Measurements from ENCODE around the gene KASH5.
"Not testable (repeated sequence)": the region's sequence is repeated elsewhere in the genome, so short reads cannot be mapped to it uniquely, and the experiment has no call there.

The KASH5 gene

DNA sequence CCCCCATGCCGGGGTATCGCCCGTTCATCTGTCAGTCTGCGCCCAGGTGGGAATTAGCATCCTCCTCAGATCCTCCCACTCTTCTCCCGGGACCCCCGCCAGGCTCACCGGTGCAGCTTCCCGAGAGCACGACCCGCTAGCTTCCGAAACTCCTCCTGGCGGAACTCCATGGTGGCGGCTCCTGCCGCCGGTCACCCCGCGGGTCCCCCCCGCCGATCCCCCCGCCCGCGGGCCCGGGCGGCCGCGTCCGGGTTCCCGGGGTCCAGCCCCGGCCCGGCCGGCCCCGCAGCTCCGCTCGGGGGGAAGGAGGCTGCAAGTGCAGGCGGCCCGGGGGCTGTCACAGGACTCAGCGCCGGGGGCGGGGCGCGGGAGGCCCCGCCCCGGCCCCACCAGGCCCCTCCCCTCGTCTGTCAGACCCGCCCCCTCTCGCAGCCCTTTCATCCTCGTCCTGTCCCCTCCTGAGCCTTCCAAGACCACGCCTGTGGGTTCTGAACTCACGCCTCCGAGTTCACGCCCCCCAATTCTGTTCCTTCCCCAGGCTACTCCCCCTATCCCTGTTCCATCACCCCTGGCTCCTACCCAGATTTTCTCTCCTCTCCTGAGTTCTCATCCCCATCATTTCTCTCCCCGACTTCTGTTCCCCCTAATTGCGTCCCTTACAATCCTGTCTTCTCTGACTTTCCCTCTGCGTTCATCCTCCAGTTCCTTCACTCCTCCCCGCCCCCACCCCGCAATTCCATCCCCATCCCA is 53.3 kb downstream of the KASH5 start, which contains the start of gene SLC17A7:
Gene SLC17A7, minus strand, starts transcription at position 318 of the 750 bp plus-strand sequence. Its CDS starts 148 bp downstream, at position 170.
- peak within 1 kb of the TSS; percentile 27; the same call in 1 of the 2 replicates for H3K4me3 ChIP-seq (ENCODE audit: low read depth, low read length)
- TF ChIP-seq, protein P1, sequence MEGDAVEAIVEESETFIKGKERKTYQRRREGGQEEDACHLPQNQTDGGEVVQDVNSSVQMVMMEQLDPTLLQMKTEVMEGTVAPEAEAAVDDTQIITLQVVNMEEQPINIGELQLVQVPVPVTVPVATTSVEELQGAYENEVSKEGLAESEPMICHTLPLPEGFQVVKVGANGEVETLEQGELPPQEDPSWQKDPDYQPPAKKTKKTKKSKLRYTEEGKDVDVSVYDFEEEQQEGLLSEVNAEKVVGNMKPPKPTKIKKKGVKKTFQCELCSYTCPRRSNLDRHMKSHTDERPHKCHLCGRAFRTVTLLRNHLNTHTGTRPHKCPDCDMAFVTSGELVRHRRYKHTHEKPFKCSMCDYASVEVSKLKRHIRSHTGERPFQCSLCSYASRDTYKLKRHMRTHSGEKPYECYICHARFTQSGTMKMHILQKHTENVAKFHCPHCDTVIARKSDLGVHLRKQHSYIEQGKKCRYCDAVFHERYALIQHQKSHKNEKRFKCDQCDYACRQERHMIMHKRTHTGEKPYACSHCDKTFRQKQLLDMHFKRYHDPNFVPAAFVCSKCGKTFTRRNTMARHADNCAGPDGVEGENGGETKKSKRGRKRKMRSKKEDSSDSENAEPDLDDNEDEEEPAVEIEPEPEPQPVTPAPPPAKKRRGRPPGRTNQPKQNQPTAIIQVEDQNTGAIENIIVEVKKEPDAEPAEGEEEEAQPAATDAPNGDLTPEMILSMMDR (IDR thresholded peaks at IDR 0.05; ENCODE audit: low read depth, low read length) = no peak

DNA sequence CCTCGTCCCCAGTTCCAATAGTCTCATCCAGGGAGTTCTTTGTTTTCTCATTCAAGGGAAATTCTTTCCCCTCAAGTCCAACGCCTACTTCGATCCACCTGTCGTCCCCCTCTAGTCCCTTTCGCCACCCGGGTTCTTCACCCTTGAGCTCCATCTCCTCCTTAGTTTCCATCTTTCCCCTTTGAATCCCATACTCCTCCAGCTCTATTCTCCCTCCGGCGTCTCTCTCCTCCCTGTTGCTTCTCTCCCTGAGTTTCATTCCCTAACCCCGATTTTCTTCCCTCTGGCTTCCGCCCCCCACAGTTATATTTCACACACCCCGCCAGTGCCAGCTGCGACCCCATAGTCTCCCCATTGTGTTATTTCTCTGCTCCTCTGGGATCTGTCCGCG is 53.9 kb downstream of the KASH5 start:
- TF ChIP-seq, protein P1 (IDR thresholded peaks at IDR 0.05; ENCODE audit: low read depth, low read length) = no peak
- H3K4me3 ChIP-seq (ENCODE audit: low read depth, low read length) = no peak overlapping the region

DNA sequence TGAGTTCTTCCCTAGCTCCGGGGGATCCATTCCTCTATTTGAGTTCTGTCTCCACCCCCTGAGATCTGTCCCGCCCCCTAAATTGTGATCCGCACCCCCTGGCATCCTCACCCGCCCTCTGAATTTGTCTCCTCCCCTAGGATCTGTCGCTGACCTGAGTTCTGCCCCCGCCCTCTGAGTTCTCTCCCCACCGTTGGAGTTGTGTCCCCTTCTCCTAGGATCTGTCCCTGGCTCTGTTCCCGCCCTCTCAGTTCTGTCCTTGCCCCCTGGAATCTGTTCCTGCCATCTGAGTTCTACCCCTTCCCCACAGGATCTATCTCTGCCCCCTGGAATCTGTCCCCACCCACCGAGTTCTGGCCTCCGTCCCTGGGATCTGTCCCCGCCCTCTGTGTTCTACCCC is 54.3 kb downstream of the KASH5 start:
- H3K4me3 ChIP-seq (ENCODE audit: low read depth, low read length) = peak overlapping the region; percentile 27; the same call in 1 of the 2 replicates
- TF ChIP-seq, protein P1 (IDR thresholded peaks at IDR 0.05; ENCODE audit: low read depth, low read length) = no peak

GRCh38 chr19:49442771-49443365 is 54.8 kb downstream of the KASH5 start:
- TF ChIP-seq, protein P1 (IDR thresholded peaks at IDR 0.05; ENCODE audit: low read depth, low read length) = no peak
- peak overlapping the region; percentile 59 for H3K4me3 ChIP-seq (ENCODE audit: low read depth, low read length)

DNA sequence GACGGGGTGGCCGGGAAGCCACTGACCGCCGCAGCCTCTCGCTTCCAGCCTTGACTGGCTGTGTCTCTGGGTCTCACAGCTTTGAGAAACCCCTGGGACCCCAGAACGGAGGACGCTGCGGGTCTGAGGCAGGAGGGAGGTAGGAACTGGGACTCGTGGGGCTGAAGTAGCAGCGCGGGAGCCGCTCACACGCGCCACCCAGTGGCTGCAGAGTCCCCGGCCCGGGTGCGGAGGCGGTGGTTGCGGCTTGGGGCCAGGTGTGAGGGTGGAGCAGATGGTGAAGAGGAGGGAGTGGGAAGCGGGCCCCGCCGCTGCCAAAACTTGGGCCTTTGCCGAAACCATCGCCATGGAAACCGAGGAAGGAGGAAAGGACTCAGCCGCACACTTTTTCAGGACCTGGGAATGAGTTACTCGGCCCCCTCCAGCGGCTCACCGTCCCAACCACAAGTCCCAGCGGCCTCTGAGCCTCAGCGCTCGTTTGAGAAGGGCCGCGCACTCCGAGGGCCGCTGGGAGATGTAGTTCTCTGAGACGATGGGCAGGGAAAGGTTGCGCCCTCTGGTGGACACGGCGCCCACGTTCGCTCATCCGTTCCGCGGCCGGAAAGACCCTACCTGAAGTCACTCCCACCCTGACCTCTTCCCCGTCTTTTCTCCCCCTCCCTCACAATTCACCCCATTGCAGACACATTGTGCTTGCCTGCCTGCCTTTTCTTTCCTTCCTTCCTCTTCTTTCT is 55.5 kb downstream of the KASH5 start:
- TF ChIP-seq, protein P1 (IDR thresholded peaks at IDR 0.05; ENCODE audit: low read depth, low read length) = no peak; the same call in none of the 2 replicates
- peak overlapping the region; percentile 59 for H3K4me3 ChIP-seq (ENCODE audit: low read depth, low read length)

- H3K4me3 ChIP-seq (ENCODE audit: low read depth, low read length) = not testable (repeated sequence)
Observed at GRCh38 chr19:49444100-49444700, 56.2 kb downstream of the KASH5 start.

DNA sequence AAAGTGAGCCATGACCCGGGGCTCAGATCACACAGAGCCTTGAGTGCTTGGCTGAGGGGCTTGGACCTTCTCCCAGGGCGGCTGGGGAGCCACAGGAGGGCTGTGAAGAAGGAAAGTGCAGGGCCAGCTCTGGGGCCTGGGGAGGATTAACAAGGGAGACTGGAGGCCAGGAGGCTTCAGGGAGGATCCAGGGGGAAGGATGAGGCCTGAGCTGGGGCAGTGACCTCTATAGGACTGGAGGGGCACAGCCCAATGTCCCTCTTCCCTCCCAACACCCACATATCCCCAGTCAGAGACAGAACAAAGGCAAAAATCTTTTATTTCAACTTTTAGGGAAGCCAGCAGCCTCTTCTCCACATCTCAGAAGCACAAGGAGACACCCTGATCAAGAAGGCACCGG is 57.9 kb downstream of the KASH5 start:
- TF ChIP-seq, protein P1 (IDR thresholded peaks at IDR 0.05; ENCODE audit: low read depth, low read length) = no peak
- no peak overlapping the region for H3K4me3 ChIP-seq (ENCODE audit: low read depth, low read length)

All from WI38 (cell line).